Heart right ventricle (tissue), 16 donors: ENCODE data around the gene PIP5K1C. TPM values are rescaled to one million over a fixed set of nuclear protein-coding genes. Genes with fewer than 3 reads are reported as not detected.
"Not testable (repeated sequence)": the region's sequence is repeated elsewhere in the genome, so short reads cannot be mapped to it uniquely, and the experiment has no call there.

Experiments
- ATAC-seq, 8 donors: fragments of 200-7000 bp; cut with Tn5 transposase; one replicate each; pipeline ENCODE4 v1.9.1; 2020; ENCODE audit warnings: mild to moderate bottlenecking in 8 of 8, moderate library complexity in 8 of 8, moderate number of reproducible peaks in 1 of 8
- DNase-seq, 2 donors: peaks; one replicate each; pipeline ENCODE4 v3.0.0-alpha.2; 2020
- H3K27ac ChIP-seq, 10 donors: fragments of 200-600 bp; sonication (generic) in 2 of 10; one replicate each; pipeline versions ENCODE4 v1.5.0 to v1.8.0; 2020 to 2022; ENCODE audit warnings: mild to moderate bottlenecking in 3 of 10
- H3K27me3 ChIP-seq, 7 donors: fragments of 200-600 bp; one replicate each; pipeline ENCODE4 v1.8.0; 2021 to 2022; ENCODE audit warnings: mild to moderate bottlenecking in 2 of 7
- H3K36me3 ChIP-seq, 9 donors: fragments of 200-600 bp; sonication (generic) in 1 of 9; one replicate each; pipeline versions ENCODE4 v1.5.0 to v1.8.0; 2020 to 2022; ENCODE audit warnings: mild to moderate bottlenecking in 2 of 9
- H3K4me1 ChIP-seq, 9 donors: fragments of 200-600 bp; sonication (generic) in 1 of 9; one replicate each; pipeline versions ENCODE4 v1.5.0 to v1.8.0; 2020 to 2022; ENCODE audit warnings: mild to moderate bottlenecking in 4 of 9
- H3K4me3 ChIP-seq, 10 donors: fragments of 200-600 bp; sonication (generic) in 2 of 10; one replicate each; pipeline versions ENCODE4 v1.5.0 to v1.8.0; 2020 to 2022; ENCODE audit warnings: mild to moderate bottlenecking in 7 of 10, moderate library complexity in 2 of 10
- H3K9me3 ChIP-seq, 11 donors: fragments of 200-600 bp in 10 of 11; sonication (generic) in 2 of 11; one replicate each; pipeline versions ENCODE4 v1.5.0 to v1.8.0; 2013 to 2022; ENCODE audit warnings: mild to moderate bottlenecking in 2 of 11, control low read depth in 1 of 11, moderate library complexity in 1 of 11
- CTCF ChIP-seq, 9 donors: fragments of 200-600 bp; sonication (generic) in 2 of 9; IDR thresholded peaks; one replicate each; pipeline versions ENCODE4 v1.5.0 to v1.8.0; 2021 to 2022; ENCODE audit warnings: antibody characterized with exemption in 9 of 9, mild to moderate bottlenecking in 5 of 9, moderate library complexity in 1 of 9
- WGBS, 2 donors: extraction: QIAGEN DNeasy Blood & Tissue Kit; methylation state at CpG; one replicate each; pipeline ENCODE4 v1.1.7; 2013; ENCODE audit warnings: inconsistent platforms in 1 of 2; 5-methylcytosine and 5-hydroxymethylcytosine counted together
- intact Hi-C, 10 donors: fragments of 100-400 bp; cut with DNase I; formaldehyde crosslinking; loops; one replicate each; pipeline versions ENCODE4 v1.11.1 to v1.14.2; 2022
- polyA plus RNA-seq, 2 donors: library from polyadenylated mRNA; stranded (reverse); fragments of 200-250 nt; gene quantifications; one replicate each; pipeline ENCODE4 v1.2.3, GENCODE V29; 2013
- total RNA-seq, 10 donors: library from RNA; stranded (reverse); fragmentation: NEBNext Ultra II Directional in 3 of 10; extraction: Animal tissue kit (Norgen Biotek cat#: 25700) in 3 of 10; gene quantifications; one replicate each; pipeline versions ENCODE4 v1.2.1 to v1.2.4, GENCODE V29; 2021 to 2023
- donor health status: Arrhythmogenic right ventricular cardiomyopathy.
- donor health status: ischemic (EF 13 %, LVEDD 7.1; RV severe dilation, severe dysfunction).
- donor health status: healthy with polysubstance abuse.
- donor health status: DM: no; HTN: yes; CAD: no.
- donor health status: DM: no; HTN: no; CAD: no.
- donor health status: ischemic (EF 25% LVEDD 6.9; RV normal size, moderate dysfunction).
- donor health status: ischemic (EF 25% LVEDD 5.7; RV mildly dilated, moderate dysfunction).
- donor health status: healthy.
- donor health status: DM: yes; HTN: yes; CAD: no.
- donor health status: Ischemic cardiomyopathy.
- donor health status: ischemic (EF 35%, LVEDD 5.7; RV mildly dilated, moderate dysfunction).
- donor health status: nonischemic (EF 11% LVEDD 7.7; RV severe dilation, severe dysfunction).
- donor health status: DM: yes; HTN: yes; CAD: no.
- donor health status: PGD.
- donor health status: ischemic (EF 29% LVEDD 5.4; RV normal size, mild dysfunction).
- donor health status: nonischemic (EF 23%, LVEDD 6.1; RV moderate dilation, normal function).

The PIP5K1C gene
- total and polyA plus RNA-seq, 12 donors = 18.3 to 46.6 (median 34.9) TPM

- DNase-seq (no peak), ATAC-seq (peak in 1 of 8 donors; percentile 3)
- no peak overlapping the region for H3K4me3 ChIP-seq
- no peaks in the 10 kb centered on the region for H3K27me3 ChIP-seq
- no peak for TF ChIP-seq CTCF (IDR thresholded peaks at IDR 0.05)
- peaks cover 0 to 6% (median 0%) of the 10 kb centered on the region in 9 donors for H3K4me1 ChIP-seq
- no peaks in the 10 kb centered on the region for H3K9me3 ChIP-seq
- 80 to 81% methylated on average over 16 of the region's 16 CpGs for WGBS, 2 donors
- intact Hi-C loops = no loop called here
- H3K27ac ChIP-seq = no peak overlapping the region
- peaks cover 0 to 65% (median 6%) of the 10 kb centered on the region in 9 donors for H3K36me3 ChIP-seq
Observed at GRCh38 chr19:3632098-3632497, 68.2 kb downstream of the PIP5K1C start.

- H3K4me3 ChIP-seq = no peak overlapping the region
- peaks cover 0 to 56% (median 0%) of the 10 kb centered on the region in 9 donors for H3K36me3 ChIP-seq
- no peak overlapping the region for H3K27ac ChIP-seq
- 92 to 93% methylated on average over 37 to 43 of the region's 43 CpGs for WGBS, 2 donors
- no peak for TF ChIP-seq CTCF (IDR thresholded peaks at IDR 0.05)
- ATAC-seq = no peak
- intact Hi-C loops = no loop called here
- no peak for DNase-seq
- no peaks in the 10 kb centered on the region for H3K27me3 ChIP-seq
- peaks cover 0 to 9% (median under 1%) of the 10 kb centered on the region in 9 donors for H3K4me1 ChIP-seq
- H3K9me3 ChIP-seq = no peaks in the 10 kb centered on the region
Observed at GRCh38 chr19:3631053-3631861, 69.0 kb downstream of the PIP5K1C start.

GRCh38 chr19:3628766-3629165 lies 71.5 kb downstream of the PIP5K1C start:
- not testable (repeated sequence) for ATAC-seq, H3K4me3 ChIP-seq, H3K27me3 ChIP-seq, H3K27ac ChIP-seq, H3K9me3 ChIP-seq, DNase-seq
- 69 to 73% methylated on average over 9 of the region's 9 CpGs for WGBS, 2 donors
- intact Hi-C loops = loop anchor here in 3 of 10 donors (5.0 to 10.0 kb wide), 3 partner anchors 54 to 304 kb away; partner anchors contain the start of gene HMG20B (in 1 of the 3)
- H3K4me1 ChIP-seq = peaks cover 11 to 27% (median 19%) of the 10 kb centered on the region in 9 donors
- H3K36me3 ChIP-seq = peaks cover 0 to 42% (median 0%) of the 10 kb centered on the region in 9 donors

- ATAC-seq = no peak
- no peak for TF ChIP-seq CTCF (IDR thresholded peaks at IDR 0.05)
- peak overlapping the region in 7 of 10 donors; percentile 80 to 100 (median 89) for H3K4me3 ChIP-seq
- H3K4me1 ChIP-seq = peaks cover 11 to 27% (median 19%) of the 10 kb centered on the region in 9 donors
- WGBS, 2 donors = 62 to 64% methylated on average over 7 of the region's 7 CpGs
- intact Hi-C loops = loop anchor here in 4 of 10 donors (2.0 to 10.0 kb wide), 4 partner anchors 53 to 303 kb away; partner anchors contain the start of genes HMG20B (in 1 of the 4) and PIP5K1C (in 1 of the 4)
- DNase-seq = no peak
- peaks cover 0 to 42% (median 5%) of the 10 kb centered on the region in 9 donors for H3K36me3 ChIP-seq
- peak overlapping the region in 7 of 10 donors; percentile 85 to 98 (median 93) for H3K27ac ChIP-seq
- H3K9me3 ChIP-seq = no peaks in the 10 kb centered on the region
- H3K27me3 ChIP-seq = no peaks in the 10 kb centered on the region
Observed at GRCh38 chr19:3627351-3627723, 72.9 kb downstream of the PIP5K1C start.
